ENCODE results near the gene NARS2.

- TF ChIP-seq CTCF (conservative IDR thresholded peaks at IDR 0.05; ENCODE audit: low read depth, low read length) (no peak), EZH2 (IDR thresholded peaks at IDR 0.05; ENCODE audit: borderline replicate concordance, low read depth, low read length, poor library complexity, severe bottlenecking) (no peak)
Observed at GRCh38 chr11:78470861-78471442, 103.7 kb downstream of the NARS2 start.
